GM08714 (cell line): ENCODE results near the gene PRKAG2.

Experiments
- H3K4me3 ChIP-seq: fragments of 200-500 bp; sonication (Bioruptor generic); 2 replicates; pipeline ENCODE4 v1.5.1; 2014; ENCODE audit warnings: mild to moderate bottlenecking, low read length, inconsistent platforms
- ZNF274 ChIP-seq: IDR thresholded peaks from 2 replicates; pipeline ENCODE4 v1.6.1; 2012; ENCODE audit warnings: mild to moderate bottlenecking, low read depth, low read length

Gene PRKAG2

DNA sequence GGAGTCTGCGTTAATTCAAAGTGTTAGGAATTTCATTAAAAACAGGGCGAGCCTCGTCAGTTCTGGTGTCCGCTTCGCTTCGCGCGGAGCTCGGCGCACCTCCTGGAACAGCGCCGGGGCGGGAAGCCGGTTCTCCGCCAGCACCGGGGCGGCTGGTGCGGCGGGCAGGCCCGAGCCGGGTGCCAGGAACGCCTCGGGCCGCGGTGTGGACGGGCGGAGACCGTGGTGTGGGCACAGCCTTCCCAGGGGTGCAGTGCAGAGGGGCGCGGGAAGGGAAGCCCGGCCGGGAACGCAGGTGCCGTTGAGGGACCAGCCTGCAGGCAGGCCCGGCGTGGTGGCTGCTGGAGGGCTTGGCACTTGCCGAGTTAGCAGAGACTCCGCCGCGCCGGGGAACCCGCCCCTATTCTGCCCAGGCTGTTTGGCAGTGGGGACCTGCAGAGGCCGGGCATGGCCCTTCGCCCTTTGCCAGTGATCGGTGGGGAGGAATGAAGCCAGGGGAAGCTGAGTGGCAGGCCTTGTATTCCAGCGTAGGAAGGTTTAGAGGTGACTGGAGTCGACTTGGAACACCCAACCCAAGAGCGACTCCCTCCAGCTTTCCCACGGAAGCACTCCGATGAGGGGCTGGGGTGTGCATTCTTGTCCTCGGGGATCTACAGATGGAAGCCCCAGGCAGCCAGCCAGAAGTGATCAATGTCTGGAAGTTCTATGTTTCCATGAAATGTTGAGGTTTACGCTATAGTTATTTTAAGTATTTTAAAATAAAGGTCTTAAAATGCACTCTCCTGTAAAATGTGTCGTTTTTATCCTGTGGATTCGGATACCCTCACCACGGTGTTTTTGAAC lies 356.3 kb downstream of the PRKAG2 start:
- no peak for TF ChIP-seq ZNF274
- H3K4me3 ChIP-seq = peak overlapping the region; percentile 46; the same call in 1 of the 2 replicates

DNA sequence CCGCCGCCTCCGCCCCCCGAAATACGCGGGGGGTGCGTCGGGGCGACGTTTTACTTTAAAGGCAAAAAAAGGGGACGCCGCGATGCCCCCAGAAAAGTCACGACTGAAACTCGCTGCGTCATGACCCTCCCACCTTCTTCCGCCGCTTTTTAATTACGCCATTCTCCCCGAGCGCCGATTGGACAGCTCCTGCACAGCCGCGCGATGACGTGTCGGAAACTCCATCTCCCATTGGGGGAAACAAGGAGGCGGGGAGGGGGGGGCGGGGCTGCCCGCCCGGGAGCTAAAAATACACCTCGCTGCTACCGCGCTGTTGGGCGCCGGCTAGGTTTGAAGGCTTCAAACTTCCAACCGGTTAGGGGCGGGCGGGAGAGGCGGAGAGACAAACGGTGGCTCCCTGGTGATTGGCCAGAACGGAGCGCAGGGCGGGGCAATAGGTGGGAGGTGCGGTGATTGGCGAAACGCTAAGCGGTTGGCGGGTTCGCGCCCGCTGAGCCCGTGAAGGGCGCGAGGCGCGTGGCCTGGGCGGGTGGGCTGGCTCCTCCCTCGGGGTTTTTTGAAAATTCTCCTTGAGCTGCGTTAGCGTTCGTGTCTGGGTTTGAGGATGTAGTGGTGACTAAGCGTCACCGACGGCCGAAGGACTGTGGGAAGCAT lies 357.0 kb downstream of the PRKAG2 start, which contains the start of gene RHEB:
Gene RHEB (minus strand): TSS at position 131 of the 654 bp plus-strand sequence. CDS start 384 bp downstream, outside the sequence.
- H3K4me3 ChIP-seq = peak within 1 kb of the TSS; percentile 93
- TF ChIP-seq ZNF274 = no peak

DNA sequence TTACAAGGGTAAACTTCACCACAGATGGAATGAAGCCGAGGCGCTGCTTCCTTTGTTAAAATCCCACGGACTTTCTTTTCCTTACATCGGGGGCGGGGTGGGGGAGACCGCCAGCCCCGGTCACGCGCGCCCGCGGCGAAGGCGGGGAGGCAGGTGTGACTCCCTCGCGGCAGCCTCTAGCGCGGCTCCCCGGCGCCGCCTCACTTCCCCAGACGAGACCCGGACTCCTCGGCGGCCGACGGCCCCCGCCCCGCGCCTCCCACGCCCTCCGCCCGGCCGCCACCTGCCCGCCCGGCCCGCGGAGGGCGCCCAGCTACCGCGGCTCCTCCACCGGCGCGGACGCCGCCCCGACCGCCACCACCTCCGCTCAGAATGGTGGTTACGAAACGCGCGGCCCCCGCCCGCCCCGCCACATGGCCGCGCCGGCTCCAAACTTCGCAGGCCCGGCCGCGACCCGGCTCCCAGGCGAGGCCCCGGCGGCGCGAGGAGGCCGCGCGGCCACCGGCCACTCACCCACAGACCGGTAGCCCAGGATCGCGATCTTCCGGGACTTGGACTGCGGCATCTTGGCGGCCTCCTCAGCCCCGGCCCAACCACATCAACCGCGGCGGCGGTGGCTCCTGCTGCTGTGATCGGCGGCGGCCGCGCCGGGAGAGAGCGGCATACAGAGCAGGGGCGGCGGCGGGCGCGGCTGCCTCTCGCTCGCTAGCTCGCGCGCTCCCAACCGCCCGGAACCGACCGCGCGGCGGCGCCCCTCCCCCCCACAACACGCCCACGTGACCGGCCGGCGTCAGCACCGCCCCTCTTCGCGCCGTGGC lies 357.8 kb downstream of the PRKAG2 start:
- peak overlapping the region; percentile 93 for H3K4me3 ChIP-seq

DNA sequence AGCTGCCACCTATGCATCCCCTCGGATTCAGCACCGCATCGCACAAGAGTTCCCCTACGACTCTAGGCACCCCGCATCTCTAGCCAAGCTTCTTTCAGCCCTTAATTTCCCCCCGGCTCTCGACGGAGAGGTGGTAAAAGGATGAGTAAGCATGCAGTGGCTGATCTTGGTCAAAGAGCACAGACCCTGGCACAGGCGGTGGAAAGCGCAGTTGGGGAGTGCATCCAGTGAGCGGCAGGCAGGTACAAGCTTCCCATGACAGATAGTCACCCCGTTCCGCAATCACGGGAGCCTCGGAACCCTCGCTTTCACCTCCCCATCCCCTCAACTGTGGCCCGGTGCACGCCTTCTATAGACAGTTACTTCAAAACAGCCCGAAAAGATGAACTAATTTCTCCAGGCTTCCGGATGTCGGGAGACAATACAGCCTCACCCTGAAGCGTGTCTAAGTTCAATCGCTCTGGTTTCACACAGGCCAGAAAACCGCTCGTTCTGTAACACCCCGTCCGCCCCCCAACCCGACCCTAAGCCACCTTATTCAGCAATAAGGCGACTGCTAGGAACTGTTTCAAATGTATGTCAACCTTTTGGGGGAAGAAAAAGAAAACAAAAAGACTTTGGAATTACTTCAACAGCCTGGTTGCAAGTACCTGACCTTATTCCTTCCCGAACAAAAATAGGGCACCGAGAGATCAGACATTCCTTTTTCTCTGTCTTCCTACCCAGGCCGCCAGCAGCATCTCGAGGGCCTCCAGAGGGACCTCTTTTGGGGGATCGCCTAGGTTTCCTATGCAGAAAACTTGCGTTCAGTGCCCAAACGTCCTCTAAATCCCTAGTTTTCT lies 358.6 kb downstream of the PRKAG2 start:
- TF ChIP-seq ZNF274 = no peak
- peak overlapping the region; percentile 93 for H3K4me3 ChIP-seq

DNA sequence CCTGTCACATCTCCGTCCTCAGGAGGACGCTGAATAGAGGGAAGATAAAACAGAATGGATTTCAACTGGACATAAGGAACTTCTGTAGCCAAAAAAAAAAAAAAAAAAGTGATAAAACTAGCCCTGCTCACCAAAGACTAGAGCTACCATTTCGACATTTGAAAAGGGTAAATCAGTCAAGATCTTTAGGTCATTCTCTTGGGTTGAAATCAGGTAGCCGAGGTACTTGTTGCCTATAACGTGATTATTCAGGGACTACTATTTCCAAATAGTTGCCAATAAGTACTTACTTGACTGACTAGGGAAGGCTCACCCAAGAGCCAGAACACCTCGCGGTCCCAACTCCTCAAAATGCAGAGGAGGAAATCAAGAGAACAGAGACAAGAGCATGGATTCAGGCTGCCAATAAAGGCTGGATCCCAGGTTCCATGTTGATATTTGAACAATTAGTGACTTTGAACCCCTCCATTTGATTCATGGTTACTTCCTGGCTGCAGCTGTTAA lies 359.3 kb downstream of the PRKAG2 start:
- no peak for TF ChIP-seq ZNF274

DNA sequence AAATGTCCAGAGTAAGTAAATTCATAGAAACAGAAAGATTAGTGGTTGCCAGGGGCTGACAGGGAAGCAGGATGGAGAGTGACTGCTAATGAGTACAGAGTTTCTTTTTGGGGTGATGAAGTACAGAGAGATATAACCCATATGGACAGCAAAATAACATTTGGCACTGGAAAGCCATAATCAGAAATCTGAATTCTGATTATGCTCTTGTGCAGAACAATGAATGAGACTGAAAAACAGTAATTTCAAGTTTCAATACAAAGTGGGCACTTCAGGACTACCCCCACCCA lies 361.7 kb downstream of the PRKAG2 start:
- no peak overlapping the region for H3K4me3 ChIP-seq
- no peak for TF ChIP-seq ZNF274

More for the DNA sequence above, 359.3 kb downstream of the PRKAG2 start:
- H3K4me3 ChIP-seq = peak overlapping the region; percentile 93

DNA sequence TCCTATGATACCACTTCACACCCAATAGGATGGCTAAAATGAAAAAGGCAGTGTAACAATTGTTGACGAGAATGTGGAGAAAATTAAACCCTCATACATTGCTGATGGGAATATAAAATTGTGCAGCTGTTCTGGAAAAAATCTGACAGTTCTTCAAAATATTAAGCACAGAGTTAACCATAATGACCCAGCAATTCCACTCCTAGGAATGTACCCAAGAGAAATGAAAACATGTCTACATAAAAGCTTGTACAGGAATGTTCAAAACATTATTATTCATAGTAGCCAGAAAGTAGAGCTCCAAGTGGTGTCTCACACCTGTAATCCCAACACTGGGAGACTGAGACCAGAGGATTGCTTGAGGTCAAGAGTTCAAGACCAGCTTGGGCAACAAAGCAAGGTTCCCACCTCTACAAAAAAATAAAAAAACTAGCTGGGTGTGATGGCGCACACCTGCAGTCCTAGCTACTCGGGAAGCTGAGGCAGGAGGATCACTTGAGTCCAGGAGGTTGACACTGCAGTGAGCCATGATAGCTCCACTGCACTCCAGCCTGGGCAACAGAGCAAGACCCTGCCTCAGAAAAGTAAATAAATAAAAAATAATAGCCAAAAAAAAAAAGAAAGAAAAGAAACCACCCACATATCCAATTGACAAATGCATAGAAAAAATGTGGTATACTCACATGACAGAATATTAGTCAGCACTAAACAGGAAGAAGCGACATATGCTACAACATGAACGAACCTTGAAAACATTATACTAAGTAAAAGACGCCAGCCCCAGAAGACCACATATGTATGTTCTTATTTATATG lies 362.2 kb downstream of the PRKAG2 start:
- H3K4me3 ChIP-seq = no peak overlapping the region
- no peak for TF ChIP-seq ZNF274

DNA sequence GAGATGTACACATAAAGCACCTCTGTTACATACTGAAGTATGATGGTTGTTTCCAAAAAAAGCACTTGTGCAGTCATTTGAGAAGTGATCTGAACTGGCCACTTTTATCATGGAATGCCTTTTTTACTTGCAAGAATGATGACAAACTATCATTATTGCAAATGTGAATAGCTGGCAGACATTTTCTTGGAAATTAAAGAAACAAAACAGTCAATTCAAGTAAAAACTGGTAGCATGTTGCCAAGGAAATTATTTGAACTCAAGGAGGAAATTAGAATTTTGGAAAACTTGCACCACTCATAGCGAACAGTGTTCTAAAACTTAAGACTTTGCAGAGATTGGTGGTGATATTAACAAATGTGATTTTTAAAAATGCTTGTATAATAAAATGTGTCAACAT lies 363.8 kb downstream of the PRKAG2 start:
- no peak overlapping the region for H3K4me3 ChIP-seq
- no peak for TF ChIP-seq ZNF274

DNA sequence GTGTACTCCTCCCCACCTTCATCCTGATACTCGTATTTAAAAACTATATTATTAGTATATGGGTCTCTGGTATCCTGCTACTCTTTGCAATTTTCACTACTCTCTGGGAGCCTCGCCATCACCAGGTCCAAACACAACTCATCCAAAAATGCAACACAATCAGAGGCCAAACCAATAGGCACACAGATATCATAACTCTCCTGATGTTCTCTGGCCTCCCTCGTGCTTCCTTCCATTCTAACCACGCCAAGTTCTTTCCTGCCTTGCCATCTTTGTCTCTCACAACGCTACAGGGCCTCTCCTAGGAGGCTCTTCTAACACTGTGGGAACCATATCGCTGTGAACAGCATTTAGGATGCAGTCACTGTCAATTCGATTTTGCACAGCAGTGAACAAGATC lies 364.6 kb downstream of the PRKAG2 start:
- no peak overlapping the region for H3K4me3 ChIP-seq
- TF ChIP-seq ZNF274 = no peak

DNA sequence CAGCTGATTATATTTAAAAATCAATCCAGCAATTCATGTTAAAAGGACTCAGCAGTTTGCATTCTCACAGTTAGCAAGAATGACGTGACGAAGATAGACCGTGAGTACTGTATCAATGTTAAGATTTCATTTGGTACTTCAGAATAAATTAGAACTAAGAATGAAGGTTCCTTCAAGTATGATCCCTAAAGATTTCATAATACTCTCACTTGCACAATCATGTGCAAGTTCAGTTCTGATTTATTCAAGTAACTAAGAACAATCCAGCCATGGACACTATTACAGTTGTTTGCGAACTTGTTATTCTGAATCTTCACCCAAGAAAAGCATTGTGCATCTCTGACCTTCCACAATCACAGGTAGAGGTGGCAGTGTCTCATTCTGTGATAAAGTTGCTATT lies 365.0 kb downstream of the PRKAG2 start:
- H3K4me3 ChIP-seq = no peak overlapping the region
- TF ChIP-seq ZNF274 = no peak

DNA sequence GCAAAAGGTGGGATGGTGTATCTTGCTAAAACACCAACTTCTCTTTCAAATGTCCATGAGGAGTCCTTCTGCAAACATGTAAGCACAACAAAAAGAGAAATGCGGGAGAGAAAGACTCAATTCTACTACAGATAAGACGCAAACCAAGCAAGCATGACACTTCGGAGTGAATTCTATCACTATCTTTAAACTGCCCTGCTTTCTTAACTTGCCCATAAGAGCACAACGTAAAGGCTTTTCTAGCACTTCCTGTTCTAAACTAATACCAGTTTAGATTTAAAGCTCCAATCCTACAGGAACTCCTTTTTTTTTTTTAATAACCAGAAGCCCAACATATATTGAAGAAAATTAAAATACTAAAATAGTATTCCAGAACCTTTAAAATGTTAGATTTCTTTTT lies 365.6 kb downstream of the PRKAG2 start:
- no peak for TF ChIP-seq ZNF274
- H3K4me3 ChIP-seq = no peak overlapping the region

DNA sequence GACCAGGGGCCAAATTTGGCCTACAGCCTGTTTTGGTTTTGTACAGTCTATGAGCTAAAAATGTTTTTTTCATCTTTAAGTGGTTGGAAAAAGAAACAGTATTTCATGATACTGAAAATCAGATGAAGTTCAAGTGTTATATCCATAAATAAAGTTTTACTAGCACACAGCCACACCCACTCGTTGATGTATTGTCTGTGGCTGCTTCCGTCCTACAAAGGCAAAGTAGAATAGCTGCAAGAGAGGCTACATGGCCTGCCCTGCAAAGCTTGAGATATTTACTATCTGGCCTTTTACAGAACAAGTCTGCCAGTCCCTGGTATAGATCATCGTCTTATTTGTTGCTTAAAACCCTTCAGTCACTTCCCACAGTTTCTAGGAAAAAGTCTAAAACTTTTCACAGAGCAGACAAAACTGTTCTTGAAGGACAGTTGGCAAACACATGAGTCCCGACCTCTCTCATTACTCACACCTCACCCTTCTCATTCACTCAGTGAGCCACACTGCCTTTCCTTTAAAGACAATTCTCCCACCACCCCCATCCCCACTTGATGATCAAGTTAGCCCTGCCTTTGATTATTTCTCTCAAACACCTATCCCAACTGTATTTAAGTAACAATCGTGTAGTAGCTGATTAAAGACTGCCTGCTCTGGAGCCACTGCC lies 367.1 kb downstream of the PRKAG2 start:
- no peak for TF ChIP-seq ZNF274
- H3K4me3 ChIP-seq = no peak overlapping the region
